Superior temporal gyrus (tissue), 1 donor: ENCODE data around the gene MAD2L1BP.
A peak's percentile ranks its signal among the peaks of the same experiment; 100 is the strongest.

Source experiments
- DNase-seq: peaks from one replicate; pipeline ENCODE4 v3.0.0-alpha.2; 2016; ENCODE audit errors: extremely low spot score

MAD2L1BP gene

DNA sequence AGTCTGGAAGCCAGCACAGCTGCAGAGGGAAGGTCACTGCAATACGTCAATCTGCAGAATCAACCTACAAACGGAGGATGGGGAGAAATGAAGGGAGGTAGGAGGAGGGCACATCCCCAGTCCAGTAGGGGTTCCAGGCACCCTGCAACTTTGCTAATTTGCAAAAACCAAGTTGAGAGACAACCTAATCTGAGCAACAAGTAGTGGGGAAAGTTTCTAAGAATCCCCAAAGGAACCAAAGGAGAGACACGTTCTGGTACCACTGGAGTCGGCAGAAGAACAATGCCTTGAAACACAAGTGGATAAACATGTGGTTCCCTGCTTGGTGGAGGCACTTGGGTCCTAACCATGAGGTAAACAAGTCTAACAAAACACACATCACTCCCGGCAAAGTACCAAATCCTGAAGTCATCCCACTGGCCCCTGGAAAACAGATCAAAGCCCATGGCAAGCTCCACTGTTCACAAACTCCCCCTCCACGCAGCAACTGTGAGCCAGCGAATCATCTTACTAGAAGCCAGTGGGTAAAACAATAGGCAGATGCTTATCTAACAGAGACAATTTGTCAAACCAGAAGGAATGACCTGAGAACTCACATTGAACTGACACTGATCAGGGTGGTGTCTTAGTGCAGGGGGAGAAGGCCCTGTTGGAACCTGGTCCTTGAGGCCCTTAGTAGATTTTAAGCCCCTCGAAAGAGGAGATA lies 47.2 kb downstream of the MAD2L1BP start:
- DNase-seq: no peak

DNA sequence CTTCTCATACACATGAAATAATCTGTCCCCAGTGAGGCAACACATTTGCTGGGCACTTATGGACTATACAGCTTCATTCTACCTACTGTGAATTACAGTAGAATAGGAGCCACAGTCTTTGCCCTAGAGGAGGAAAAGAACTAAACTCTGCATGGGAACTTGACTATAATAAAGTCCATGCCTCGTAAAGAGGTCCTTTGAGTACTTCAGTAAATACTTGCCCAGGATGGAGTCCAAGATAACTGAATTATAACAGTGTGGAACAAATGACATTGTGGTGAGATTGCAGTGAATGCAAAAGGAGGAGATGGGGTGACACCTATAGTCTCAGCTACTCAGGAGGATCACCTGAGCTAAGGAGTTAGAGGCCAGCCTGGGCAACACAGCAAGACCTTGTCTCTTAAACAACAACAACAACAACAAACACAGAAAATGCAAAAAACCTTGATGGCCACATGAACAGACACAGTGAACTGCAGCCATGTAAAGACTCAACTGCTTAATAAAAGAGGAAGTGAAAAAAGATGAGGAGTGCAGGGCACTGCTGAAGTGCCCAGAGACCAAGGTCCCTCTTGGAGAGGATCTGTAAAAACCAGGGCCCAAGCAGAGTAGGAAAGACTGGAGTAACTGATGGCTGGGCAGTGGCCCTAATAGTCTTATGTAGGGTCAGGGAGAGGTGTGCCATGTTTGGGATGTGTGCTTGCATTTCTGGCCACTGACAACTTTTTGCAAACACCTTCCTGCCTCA lies 48.2 kb downstream of the MAD2L1BP start:
- no peak for DNase-seq

DNA sequence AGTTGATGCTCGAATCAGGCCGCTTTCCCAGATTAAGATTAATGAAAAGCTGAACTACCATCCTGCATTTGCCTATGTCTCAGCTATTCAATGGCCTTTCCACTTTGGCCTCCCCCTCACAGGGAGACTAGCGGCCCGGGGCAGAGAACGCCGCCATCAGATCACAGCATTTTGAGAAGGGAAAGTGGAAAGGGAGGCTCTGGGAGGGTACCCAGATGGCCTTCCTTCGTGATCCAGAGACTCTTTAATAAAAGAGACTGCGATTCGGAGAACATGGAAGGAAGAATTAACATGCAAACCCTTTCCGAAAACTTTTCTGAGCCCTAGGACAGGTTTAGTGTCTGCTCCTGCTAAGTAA lies 51.4 kb downstream of the MAD2L1BP start:
- no peak for DNase-seq

DNA sequence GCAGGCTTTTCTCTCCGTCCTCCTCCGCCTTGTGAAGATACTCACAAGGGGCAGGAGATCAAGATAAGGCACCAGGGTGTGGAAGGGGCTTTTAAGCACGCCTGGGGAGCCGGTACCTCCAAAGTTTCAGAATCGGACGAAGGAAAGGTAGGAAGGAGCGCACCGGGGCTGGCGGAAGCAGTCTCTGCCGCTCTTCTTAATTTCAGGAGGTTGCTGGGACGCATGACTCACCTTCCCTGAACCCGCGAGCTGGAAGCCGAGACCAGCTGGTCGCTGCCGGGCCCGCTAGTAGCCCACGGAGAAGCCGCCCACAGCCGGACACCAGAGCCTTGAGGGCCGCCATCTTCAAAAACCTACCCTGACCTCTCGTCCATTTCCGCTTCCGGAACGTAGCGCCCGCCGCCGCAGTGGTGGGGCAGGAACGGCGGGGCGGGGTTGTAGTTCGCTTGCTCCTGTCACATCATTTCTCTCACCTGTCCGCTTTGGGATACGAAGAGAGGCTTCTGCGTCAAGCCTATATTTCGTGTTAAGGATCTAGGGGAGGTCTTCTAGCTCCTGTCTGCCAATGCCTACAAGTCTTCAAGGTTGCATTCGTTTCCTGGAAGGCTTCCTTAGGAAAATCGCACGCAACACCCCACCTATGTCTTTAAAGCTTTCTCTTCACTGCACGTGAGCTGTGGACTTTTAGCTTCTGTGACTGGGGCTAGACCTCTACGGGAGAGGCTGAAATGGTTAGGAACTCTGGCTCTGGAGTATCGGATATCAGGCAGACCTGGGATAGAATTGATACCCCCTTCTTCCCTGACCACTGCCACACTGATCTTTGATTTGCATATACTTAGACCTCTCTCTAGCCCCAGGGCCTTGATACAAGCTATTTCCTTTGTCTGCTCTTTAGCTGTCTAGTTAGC lies 52.1 kb downstream of the MAD2L1BP start, which contains the start of gene MRPS18A:
MRPS18A (minus strand) TSS at position 355 of the 911 bp plus-strand sequence; CDS start at position 343, 12 bp downstream.
- peak; percentile 88 for DNase-seq

DNA sequence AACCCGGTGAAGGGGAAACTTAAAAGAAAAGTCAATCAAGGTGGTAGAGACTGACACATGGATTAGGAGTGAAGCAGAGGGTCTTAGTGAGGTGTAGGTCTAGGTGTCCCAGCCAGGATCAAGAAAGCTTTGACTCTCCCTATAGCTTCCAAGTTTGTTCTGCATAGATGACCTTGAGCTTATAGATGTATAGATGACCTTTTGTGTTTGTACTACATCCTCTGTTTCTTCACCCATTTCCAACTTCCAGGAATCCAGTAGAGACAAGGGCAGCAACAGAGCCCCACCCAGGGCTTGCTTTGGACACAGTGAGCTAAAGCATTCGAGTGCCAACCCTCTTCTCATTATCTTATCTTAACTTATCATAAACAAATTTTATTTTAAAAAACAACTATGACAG lies 53.8 kb downstream of the MAD2L1BP start:
- no peak for DNase-seq
